ENCODE results near the gene NACC1.

DNA sequence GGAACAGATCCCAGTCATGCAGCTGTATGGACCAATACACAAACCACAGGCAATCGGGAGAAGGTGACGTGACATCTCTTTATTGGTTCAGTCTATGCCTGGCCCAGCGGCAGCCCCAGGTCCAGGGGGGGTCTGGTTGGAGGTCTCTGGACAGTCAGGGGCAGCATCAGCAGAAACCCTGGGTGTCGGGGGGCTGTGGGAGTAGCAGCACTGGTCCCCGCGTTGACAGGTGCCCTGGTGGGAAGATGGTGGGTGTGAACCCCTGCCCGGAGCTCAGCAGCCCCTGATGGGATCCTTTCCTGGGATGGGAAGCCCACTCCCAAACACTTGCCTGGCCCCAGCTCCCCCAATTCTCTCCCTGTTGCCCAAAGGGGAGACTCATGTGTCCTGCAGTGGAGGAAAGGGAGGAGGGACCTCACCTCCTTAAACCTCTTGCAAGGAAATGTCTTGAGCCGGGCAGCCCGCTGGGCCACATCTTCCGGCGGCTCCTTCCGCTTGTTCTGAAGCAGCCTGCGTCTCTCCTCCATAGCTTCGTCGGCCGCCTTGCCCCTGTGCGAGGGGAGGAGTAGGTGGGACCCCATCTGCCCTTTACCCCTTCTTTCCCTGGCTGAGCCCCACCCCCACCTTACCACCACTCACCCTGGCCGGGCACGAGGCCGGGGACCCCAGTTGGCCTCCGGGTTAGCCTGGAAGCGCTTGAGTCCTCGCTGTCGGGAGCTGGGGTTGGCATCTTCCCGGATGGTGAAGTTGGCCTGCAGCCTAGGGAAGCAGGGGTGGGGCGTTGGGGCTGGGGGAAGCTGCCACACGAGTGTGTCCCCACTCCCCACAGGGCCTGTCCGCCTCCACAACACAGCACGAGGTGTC, 13.0 kb upstream of the NACC1 start:
- TF ChIP-seq EZH2 (IDR thresholded peaks at IDR 0.05; ENCODE audit: low read length), result no peak
- TF ChIP-seq, protein P1, sequence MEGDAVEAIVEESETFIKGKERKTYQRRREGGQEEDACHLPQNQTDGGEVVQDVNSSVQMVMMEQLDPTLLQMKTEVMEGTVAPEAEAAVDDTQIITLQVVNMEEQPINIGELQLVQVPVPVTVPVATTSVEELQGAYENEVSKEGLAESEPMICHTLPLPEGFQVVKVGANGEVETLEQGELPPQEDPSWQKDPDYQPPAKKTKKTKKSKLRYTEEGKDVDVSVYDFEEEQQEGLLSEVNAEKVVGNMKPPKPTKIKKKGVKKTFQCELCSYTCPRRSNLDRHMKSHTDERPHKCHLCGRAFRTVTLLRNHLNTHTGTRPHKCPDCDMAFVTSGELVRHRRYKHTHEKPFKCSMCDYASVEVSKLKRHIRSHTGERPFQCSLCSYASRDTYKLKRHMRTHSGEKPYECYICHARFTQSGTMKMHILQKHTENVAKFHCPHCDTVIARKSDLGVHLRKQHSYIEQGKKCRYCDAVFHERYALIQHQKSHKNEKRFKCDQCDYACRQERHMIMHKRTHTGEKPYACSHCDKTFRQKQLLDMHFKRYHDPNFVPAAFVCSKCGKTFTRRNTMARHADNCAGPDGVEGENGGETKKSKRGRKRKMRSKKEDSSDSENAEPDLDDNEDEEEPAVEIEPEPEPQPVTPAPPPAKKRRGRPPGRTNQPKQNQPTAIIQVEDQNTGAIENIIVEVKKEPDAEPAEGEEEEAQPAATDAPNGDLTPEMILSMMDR (optimal IDR thresholded peaks at IDR 0.05 in 1 of 3, IDR thresholded peaks at IDR 0.05 in 1 of 3, conservative IDR thresholded peaks at IDR 0.05 in 1 of 3; ENCODE audit: extremely low read depth in 1 of 3, insufficient read depth in 2 of 3, low read length in 3 of 3), result no peak
